Iris pigment epithelial cell (primary cell): ENCODE data around the gene ZDHHC17.
"Not testable (repeated sequence)": the region's sequence is repeated elsewhere in the genome, so short reads cannot be mapped to it uniquely, and the experiment has no call there.

ENCODE experiments used
- DNase-seq: peaks from one replicate; pipeline ENCODE4 v3.0.0-alpha.2; 2011; ENCODE audit warnings: low read depth

ZDHHC17 gene

DNA sequence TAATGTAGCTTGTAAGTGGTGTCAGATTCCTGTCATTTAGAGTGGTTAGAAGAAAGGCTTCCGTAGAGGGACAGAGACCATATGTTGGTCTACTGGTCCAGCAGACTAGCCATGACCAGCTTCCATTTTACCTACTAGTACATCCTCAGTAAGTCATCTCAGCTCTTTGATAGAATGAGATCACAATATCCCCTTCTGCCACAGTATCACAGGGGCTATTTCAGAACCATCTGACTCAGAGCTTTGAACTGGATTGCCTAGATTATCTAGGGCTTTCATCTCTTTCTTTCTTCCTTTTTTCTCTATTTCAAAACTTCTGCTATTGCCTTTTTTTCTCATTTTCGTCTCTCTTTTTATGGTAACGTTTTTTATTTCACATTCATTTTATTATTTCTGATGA lies 4.7 kb downstream of the ZDHHC17 start:
- DNase-seq: peak; percentile 52

DNA sequence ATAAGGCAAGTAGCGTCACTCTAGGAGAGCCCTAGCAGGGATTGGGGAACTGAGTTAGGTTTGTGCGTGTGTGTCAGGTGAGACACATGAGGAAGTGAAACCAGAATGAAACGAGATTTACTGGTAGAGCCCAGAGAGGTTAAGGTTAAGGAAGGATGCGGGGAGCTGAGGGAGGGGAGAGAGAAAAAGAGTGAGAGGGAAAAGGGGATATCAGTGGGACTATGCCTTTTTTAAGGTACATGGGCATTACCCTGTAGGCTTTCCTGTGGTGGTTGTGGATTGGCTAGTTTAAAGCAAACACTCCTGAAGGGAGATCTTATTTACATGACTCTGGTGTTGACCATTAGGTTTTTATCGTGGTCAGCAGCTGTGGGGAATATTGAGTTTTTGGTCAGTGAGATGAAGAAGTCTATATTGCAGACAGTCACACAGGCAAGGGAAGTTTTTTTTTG lies 13.9 kb downstream of the ZDHHC17 start:
- no peak for DNase-seq

DNA sequence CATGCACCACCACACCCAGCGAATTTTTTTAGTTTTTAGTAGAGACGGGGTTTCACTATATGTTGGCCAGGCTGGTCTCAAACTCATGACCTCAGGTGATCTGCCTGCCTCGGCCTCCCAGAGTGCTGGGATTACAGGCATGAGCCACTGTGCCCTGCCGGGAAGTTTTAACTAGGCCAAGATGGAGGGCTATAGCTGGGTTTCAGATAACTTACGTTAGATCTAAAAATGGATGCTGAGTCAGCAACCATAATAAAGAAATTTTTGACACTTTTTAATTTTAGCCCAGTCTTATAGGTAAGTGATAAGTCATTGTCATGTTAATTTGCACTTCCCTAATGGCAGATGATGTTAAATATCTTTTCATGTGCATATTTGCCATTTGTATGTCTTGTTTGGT lies 14.4 kb downstream of the ZDHHC17 start:
- no peak for DNase-seq

DNA sequence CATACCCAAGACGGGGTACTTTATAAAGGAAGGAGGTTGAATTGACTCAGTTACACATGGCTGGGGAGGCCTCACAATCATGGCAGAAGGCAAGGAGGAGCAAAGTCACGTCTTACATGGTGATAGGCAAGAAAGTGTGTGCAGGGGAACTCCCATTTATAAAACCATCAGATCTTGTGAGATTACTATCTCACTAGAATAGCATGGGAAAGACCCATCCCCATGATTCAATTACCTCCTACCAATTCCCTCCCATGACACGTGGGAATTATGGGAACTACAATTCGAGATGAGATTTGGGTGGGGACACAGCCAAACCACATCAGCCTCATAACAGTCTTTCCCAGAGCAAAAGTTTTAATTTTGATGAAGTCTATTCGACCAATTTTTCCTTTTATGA lies 15.4 kb downstream of the ZDHHC17 start:
- DNase-seq: not testable (repeated sequence)

DNA sequence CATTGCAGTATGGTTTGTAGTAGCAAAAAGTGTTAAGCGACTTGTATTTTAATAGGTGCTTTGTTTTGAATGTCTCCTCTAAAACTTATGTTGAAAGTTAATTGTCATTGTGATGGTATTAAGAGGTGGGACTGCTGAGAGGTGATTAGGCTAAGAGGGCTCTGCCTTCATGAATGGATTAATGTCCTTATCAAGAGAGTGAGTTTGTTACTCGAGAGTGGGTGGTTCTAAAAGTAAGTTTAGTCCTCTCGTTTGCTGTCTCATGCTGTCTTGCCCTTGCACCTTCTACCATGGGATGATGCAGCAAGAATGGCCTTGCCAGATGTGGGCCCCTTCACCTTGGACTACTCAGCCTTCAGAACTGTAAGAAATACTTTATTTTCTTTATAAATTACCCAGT lies 17.4 kb downstream of the ZDHHC17 start:
- DNase-seq: no peak

DNA sequence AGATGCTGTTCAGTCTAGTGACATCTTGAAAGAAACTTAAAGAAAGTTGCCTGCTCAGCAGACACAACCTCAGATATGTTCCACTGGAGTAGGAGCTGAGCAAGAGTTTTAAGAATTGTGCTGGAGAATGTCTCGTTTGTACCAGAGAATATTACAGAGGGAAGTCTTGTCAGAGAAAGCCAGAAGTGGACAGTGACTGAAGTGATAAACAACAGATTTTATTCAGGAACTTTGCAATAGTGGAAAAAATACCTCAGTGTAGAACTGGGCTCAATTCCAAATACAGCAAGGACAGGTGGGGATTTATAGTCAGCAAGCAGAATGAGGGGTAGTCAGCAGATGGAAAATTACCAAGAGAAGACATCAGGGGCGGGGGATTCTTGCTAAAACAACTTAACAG lies 18.6 kb downstream of the ZDHHC17 start:
- peak; percentile 26 for DNase-seq

DNA sequence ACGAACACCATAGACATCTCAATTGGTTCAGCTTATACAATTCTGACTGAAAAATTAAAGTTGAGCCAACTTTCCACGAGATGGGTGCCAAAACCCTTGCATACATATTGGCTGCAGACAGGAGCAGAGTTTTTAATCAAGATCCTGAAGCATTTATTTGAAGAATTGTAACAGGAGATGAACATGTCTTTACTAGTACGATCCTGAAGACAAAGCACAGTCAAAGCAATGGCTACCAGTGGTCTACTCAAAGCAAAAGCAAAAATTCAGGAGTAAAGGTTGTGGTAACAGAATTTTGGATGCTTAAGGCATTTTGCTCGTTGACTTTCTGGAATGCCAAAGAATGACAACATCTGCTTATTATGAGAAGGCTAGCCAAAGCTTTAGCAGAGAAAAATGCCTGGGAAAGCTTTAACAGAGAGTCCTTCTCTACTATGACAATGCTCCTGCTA lies 20.7 kb downstream of the ZDHHC17 start:
- peak; percentile 65 for DNase-seq

DNA sequence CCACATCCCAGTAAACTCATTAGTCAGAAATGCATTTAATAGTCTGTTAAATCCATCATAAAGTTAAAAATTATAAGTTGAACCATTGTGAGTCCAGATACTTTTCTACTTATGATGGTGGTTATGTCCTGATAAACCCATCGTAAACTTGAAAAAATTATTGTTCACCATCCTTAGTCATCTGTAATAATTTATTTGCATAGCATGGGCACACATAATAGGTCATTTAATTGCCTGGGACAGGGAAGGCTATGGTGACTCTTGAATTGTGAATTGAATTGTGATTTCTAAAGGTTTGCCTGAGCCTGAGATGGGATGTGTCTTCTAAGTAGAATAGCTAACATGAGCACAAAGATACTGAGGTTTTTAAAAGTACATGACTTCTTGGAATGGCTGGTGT lies 21.5 kb downstream of the ZDHHC17 start:
- DNase-seq: no peak

DNA sequence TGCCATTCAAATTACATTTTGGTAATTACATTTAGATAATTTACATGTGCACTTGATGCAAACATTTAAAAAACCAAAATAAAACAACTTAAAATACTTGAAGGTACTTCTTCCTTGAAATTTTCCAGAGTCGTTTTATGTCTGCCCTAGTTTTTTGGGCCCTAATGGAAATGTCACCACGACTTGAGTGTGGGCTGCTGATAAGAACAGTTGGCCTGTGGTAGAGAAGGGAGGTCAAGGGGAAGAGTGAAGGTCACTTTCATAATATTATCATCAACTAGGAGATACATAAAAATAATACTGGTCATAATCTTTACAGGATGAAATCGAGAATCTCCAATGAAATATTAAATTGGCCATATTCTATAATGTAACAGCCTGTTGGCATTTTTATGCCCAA lies 23.1 kb downstream of the ZDHHC17 start:
- DNase-seq: no peak

DNA sequence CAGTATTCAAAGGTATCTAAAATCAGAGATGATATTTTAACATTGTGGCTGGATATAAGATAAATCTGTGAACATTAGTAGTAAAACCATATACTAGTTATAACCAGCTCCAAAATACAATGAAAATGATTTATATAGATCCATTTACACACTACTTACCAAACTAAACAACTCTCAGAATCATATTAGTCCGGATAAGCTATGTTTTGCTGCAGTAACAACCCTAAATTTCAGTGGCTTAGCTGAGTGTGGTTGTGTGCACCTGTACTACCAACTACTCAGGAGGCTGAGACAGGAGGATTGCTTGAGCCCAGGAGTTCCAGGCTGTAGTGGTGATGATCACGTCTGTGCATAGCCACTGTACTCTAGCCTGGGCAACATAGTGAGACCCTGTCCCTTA lies 23.8 kb downstream of the ZDHHC17 start:
- no peak for DNase-seq

DNA sequence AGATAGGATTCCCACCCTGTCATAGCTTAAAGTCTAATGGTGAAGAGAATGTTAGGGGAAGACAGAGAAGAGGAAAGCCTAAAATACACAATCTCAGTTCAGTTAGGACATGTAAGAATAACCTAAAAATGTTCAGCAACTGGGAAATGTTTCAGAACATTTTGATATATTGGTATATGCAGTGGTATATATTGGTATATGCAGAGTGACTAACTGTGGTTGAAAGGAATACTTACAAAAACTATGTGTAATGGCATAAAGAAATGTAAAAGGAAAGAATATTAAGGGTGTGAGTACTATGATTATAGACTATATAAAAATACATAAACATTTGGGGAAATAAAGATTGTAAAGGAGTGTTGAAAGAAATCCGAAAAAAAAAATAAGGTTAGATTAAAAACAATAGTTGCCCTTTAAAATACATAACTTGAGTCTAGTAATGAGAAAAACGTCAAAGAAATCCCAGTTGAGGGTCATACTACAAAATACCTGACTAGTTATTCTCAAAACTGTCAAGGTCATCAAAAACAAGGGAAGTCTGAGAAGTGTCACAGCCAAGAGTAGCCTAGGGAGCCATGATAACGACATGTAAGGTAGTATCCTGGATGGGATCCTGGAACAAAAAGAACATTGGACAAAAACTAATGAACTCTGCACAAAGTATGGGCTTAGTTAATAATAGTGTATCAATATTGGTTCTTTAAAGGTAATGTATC lies 25.6 kb downstream of the ZDHHC17 start:
- no peak for DNase-seq

DNA sequence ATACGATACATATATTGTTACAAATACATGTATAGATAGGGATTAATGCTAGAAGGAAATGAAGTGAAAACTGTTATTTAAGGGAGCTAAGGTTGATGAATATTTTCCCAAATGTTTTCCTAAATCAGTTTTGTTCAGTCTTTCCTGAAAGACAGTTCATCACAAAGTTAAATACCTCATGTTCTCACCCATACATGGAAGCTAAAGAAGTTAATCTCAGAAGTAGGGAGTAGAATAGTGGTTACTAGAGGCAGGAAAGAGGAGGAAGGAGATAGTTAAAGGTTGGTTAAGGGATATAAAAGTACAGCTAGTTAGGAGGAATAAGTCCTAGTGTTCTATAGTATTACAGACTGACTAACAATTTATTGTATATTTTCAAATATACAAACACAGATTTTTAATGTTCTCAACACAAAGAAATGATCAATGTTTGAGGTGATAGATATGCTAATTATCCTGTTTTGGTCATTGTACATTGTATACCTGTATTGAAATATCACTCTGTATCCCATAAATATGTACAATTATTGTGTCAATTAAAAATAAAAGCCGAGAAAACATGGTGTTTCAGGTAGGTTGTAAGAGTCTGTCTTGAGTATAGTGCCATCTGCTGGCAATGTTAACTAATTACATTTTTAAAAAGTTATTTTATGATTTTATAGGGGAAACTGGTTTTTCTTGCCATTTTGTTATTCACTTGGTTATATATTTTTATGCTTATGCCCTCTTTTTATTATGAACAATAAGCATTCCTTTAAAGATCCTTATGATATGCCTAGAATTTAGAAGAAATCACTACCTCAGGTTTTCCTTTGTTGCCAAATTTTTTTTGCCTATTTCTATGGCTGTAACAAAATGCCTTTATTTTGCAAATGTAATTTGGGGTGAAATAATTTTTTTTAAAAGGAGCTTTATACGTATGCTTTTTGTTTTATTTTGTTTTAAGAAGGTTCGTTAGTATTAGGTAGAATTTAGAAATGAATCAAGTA lies 26.9 kb downstream of the ZDHHC17 start:
- DNase-seq: no peak

DNA sequence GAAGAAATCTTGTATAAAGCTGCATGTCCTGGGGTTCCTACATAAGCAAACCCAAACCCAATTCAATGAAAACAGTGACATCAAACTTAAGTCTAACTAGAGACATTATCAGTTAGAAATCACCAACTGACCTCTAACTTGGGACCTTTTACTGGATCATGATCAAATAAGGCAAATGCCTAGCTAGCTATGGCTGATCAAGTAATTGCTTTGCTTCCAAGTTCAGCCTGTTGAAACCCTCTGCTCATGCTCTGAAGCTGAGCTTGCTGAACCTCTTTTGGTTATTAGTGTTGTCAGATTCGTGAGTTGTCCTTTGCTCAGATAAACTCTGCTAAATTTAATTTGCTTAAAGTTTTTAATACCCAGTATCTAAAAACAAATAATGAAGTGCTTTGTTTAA lies 28.9 kb downstream of the ZDHHC17 start:
- no peak for DNase-seq

DNA sequence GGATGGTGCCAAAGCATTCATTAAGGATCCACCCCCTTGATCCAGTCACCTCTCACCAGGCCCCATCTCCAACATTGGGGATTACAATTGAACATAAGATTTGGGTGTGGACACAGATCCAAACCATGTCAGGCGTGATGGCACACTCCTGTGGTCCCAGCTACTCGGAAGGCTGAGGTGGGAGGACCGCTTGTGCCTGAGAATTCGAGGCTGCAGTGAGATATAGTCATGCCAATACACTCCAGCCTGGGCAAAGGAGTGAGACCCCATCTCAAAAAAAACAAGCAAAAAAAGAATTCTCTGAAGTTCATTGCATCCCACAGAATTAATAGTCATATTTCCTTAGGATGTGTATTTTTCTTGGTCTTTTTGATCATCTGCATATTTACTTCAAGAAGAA lies 34.9 kb downstream of the ZDHHC17 start:
- DNase-seq: no peak

DNA sequence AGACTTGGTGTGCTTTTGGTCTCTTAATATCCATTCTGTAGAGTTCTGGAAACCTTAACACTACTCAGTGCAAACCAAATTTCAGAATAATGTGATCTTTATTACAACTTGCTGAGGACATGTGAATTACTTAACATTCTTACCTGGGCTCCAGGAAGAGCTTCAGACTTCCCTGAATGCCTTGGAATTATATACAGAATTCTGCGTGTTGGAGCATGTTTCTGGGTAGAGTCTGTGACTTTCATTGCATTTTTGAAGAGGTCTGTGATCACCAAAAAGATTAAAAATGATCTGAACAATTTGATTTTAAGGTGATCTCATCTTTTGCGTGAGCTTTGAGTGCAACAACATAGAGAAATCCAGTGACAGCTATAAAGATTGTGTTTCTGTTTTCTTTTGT lies 35.4 kb downstream of the ZDHHC17 start:
- DNase-seq: no peak

DNA sequence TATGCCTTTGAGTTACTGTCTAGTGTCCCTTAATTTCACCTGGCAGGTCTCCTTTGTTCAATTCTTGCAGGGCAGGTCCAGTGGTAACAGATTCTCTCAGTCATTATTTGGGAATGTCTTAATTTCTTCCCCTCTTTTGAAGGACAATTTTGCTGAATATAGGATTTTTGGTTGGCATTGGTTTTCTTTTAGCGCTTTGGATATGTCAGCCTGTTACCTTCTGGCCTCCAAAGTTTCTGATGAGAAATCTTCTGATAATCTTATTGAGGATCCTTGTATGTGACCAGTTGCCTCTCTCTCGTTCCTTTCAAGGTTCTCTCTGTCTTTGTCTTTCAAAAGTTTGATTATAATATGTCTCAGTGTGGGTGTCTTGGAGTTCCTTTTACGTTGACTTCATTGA lies 38.1 kb downstream of the ZDHHC17 start:
- no peak for DNase-seq

DNA sequence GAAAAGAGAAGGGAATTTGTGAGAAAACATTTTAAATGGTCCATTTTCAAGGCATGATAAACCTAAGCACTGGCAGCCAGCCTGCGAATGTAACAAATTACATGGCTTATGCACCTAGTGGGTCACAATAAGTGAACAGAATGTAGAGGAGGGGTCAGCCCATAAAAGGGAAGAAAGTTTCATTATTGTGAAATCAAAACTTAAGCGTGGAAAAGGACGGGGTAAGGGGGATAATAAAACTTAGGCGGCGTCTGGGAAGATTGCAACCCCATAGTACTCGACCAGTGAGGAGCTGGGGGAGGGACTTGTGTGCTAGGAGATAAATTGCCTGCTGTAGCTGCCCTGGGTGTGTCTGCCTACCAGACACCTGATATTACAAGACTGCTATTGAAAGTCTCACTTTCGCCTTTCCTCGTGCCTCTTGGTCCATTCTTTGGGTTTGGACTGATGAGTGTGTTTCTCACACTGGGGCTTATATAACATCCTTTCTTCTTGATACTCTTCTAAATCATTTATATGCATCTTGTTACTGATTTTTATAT lies 40.6 kb downstream of the ZDHHC17 start:
- no peak for DNase-seq

DNA sequence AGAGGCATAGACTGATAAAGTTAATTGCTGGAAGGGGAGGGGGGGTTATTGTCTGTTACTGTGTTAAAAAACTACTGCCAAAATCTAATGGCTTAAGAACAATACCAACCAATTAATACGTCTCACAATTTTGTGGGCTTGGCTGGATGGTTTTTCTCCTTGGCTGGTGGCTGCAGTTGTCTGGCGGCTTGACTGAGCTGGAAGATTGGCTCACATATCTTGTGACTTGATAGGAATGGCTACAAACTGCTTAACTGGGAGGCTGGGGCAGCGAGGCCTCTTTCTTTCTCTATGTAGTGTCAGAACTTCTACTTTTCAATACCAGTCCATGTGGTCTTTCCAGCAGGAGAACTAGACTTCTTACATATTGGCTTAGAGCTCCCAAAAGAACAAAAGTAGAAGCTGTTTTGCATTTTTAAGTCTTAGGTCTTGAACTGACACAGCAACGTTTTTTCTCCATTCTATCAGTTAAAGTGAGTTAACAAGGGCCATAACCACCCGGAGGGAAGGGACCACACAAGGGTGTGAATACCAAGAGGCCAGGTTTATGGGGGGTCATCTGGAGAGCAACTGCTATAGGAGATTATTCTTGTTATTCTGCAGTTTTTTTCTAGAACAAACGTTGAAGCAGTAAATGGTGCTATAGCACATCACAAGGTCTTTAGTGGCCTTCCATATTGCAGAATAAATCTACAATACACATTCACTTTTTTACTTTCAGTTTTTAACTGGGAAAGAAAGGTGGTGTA lies 46.9 kb downstream of the ZDHHC17 start:
- DNase-seq: no peak

DNA sequence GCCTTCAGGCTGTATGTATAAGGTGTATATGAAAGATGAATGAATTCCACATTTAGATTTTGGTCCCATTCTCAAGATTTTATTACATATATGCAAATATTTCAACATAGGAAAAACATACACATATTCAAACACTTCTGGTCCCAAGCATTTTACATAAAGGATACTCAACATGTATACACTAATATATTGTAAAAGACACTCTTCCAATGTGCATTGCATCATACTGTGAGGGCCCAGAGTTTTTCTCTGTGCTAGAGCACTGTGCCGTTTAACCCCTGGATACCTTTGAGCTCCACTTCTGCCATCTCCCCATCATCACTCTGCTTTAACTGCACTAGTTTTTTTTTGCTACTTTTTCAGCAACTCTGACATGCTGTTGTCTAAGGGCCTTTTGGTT lies 48.1 kb downstream of the ZDHHC17 start:
- no peak for DNase-seq

DNA sequence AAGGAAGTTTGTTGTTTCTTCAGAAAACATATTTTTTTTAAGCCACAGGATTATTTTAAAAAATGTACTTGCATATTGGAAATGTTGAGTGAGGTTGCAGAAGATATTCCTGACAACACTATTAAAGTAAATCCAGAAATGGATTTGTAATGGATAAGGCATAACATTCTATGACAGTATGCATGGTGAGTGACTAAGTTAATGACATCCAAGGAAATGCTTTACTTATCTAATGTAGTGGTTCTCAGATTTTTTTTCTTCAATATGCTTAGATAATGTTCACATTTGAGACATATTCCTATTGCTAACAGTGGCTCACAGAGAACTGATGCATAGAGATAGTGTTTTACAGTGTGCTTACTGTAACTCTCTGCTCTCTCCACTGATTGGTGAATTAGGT lies 49.4 kb downstream of the ZDHHC17 start:
- DNase-seq: no peak

DNA sequence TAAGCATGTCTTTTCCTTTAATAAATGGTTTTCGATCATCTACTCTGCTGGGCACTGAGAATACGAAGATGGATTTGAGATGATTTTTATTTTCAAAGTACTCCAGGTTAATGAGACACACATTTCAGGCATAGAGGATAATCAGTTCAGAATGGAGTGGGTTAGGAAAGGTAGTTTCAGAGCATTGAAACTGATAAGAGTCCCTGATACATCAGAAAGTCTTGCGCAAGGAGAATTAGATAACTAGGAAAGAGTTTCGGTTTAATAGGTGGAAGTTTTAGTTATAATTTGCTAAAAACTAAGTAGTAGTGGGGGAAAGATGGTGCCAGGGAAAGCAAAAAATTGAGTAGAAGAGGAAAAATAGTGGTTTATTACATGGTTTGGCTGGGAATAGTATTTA lies 50.1 kb downstream of the ZDHHC17 start:
- no peak for DNase-seq

DNA sequence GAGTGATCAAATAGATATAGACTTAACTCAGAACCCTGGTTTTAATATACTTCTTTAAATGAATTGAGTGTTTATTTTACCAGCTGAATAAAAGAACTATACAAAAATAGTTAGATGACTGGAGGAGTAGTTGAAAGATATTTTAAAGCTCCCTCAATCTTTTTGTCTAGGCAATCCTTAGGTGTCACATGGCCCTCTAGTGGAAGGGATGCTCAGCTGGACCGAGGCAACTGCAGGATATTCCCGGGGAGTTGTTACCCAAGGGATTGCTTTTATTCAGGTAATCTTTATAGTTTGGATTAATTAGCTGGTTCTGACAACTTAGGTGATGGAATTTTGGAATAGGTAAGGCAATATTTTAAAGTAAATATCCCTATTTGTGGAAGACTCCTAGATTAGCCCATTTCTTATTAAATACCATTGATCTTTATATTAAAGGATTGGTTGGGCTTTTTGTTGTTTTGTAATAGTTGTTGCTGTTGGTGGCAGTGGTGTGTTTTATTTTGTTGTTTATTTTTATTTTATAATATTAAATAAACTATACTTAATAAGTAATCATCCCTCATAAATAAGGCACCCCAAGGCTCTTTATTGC lies 57.1 kb downstream of the ZDHHC17 start:
- peak; percentile 61 for DNase-seq
